Neural cell (in vitro differentiated cells): ENCODE data around the gene CHCHD10.

ENCODE experiments used
- EP300 ChIP-seq: fragments of 450-650 bp; conservative IDR thresholded peaks from 2 replicates; pipeline ENCODE4 v1.6.1; 2014; ENCODE audit warnings: antibody characterized with exemption, mild to moderate bottlenecking, moderate library complexity; ENCODE audit not compliant: poor library complexity, severe bottlenecking
- EZH2 ChIP-seq: fragments of 200-600, 300-800 bp; shearing (Covaris generic), sonication (generic); IDR thresholded peaks from 2 replicates; pipeline ENCODE4 v1.6.1; 2014; ENCODE audit warnings: antibody characterized with exemption, low read length, borderline replicate concordance, mild to moderate bottlenecking; ENCODE audit not compliant: insufficient read depth, poor library complexity, severe bottlenecking
- SMC3 ChIP-seq: fragments of 450-650 bp; conservative IDR thresholded peaks from 2 replicates; pipeline ENCODE4 v1.6.1; 2014; ENCODE audit warnings: antibody characterized with exemption, mild to moderate bottlenecking, moderate library complexity; ENCODE audit not compliant: poor library complexity
- TAF1 ChIP-seq: IDR thresholded peaks from 2 replicates; pipeline ENCODE4 v1.6.1; 2012; ENCODE audit warnings: low read depth
- TF ChIP-seq, protein P1 (sequence below): fragments of 450-650 bp; IDR thresholded peaks from 2 replicates; pipeline ENCODE4 v1.5.1; 2014; ENCODE audit warnings: antibody characterized with exemption, mild to moderate bottlenecking, moderate library complexity; ENCODE audit not compliant: poor library complexity, severe bottlenecking

DNA sequence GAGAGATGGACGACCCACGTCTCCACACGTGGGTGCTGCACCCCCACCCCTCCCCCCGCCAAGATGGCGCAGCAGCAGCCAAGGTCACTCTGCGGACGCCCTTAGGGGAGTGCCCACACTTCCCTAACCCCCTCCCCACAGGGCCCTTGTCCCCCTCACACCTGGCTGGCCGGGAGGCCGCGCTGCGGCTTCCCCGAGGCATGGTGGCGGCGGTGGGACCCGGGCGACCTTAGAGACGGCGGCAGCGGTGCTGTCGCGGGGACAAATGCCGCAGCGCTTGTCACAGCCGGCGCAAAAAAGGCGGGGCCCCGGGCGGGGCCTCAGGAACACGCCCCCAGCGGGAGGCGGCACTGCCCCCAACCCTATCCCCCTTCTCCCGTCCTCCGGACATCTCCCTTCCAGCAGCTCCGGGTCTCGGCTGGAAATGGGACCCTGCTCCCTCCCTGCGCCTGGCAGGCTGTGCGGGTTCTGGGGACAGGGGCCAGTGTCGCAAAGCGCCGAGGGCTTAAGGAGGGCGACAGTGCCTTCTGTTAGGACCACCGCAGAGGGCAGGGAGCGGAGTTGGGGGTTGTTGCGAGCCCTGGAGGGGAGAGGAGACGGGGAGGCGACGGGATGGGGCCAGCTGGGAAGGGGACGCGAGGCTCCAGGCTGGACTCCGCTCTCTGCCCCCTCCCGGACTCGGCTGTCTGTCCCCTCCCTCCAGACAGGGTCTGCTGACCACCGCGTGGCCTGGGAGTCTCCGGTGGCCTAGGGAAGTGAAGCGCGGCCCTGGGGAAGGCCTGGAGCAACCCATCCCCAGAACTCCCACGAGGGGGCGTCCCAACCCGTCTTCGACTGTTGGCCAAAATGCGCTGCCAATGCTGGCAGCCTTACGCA is at the start of gene CHCHD10:
- TF ChIP-seq SMC3 (peak; percentile 60), EP300 (peak; percentile 9), TAF1 (peak; percentile 62), EZH2 (no peak)
- TF ChIP-seq, protein P1, sequence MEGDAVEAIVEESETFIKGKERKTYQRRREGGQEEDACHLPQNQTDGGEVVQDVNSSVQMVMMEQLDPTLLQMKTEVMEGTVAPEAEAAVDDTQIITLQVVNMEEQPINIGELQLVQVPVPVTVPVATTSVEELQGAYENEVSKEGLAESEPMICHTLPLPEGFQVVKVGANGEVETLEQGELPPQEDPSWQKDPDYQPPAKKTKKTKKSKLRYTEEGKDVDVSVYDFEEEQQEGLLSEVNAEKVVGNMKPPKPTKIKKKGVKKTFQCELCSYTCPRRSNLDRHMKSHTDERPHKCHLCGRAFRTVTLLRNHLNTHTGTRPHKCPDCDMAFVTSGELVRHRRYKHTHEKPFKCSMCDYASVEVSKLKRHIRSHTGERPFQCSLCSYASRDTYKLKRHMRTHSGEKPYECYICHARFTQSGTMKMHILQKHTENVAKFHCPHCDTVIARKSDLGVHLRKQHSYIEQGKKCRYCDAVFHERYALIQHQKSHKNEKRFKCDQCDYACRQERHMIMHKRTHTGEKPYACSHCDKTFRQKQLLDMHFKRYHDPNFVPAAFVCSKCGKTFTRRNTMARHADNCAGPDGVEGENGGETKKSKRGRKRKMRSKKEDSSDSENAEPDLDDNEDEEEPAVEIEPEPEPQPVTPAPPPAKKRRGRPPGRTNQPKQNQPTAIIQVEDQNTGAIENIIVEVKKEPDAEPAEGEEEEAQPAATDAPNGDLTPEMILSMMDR: peak; percentile 73
